Adrenal gland (tissue), 5 donors: ENCODE data around the gene TMEM184B.

ENCODE experiments used
- CTCF ChIP-seq, 6 experiments: fragments of 450-650 bp in 4 of 6; fragments of 200-600 bp in 2 of 6; sonication (generic) in 1 of 6; IDR thresholded peaks; 1 replicate in 5 of 6; 2 replicates in 1 of 6; pipeline versions ENCODE4 v1.5.1 to v1.8.0; 2016 to 2021; ENCODE audit warnings: antibody characterized with exemption in 6 of 6, mild to moderate bottlenecking in 2 of 6, moderate library complexity in 1 of 6
- POLR2A ChIP-seq, 2 donors: fragments of 450-650 bp; IDR thresholded peaks; one replicate each; pipeline ENCODE4 v1.6.1; 2017; ENCODE audit warnings: antibody characterized with exemption in 2 of 2, mild to moderate bottlenecking in 2 of 2, moderate library complexity in 1 of 2
- donor health status: DM: no; HTN: no; CAD: no.

GRCh38 chr22:38175206-38176118, 97.3 kb downstream of the TMEM184B start:
- TF ChIP-seq CTCF (IDR thresholded peaks at IDR 0.05) (no peak), POLR2A (IDR thresholded peaks at IDR 0.05) (no peak)
